Mesothelial cell of epicardium (in vitro differentiated cells): ENCODE measurements around the gene AKAP10. TPM values are rescaled to one million over a fixed set of nuclear protein-coding genes. Genes with fewer than 3 reads are reported as not detected.

Source experiments
- DNase-seq, 2 experiments: peaks; one replicate each; pipeline ENCODE4 v3.0.0; 2021; ENCODE audit warnings: low spot score in 2 of 2; ENCODE audit not compliant: unreplicated experiment in 2 of 2
- H3K27ac Mint-ChIP-seq: 2 replicates; pipeline ENCODE4 v1.8.0; 2021; ENCODE audit warnings: mixed read lengths
- H3K27me3 Mint-ChIP-seq: 2 replicates; pipeline ENCODE4 v1.8.0; 2021; ENCODE audit warnings: low read depth, mixed read lengths
- H3K36me3 Mint-ChIP-seq: 2 replicates; pipeline ENCODE4 v1.8.0; 2021; ENCODE audit warnings: mixed read lengths
- H3K4me1 Mint-ChIP-seq: 2 replicates; pipeline ENCODE4 v1.8.0; 2021; ENCODE audit warnings: mixed read lengths
- H3K4me3 Mint-ChIP-seq: 2 replicates; pipeline ENCODE4 v1.8.0; 2021; ENCODE audit warnings: mild to moderate bottlenecking, moderate library complexity, mixed read lengths
- H3K9me3 Mint-ChIP-seq: 2 replicates; pipeline ENCODE4 v1.8.0; 2021; ENCODE audit warnings: mixed read lengths
- total RNA-seq: library from RNA; stranded (reverse); gene quantifications from 3 replicates; pipeline ENCODE4 v1.2.1, GENCODE V29; 2021
- TF ChIP-seq, protein P1 (sequence below): fragments of 200-600 bp; sonication (generic); IDR thresholded peaks from one replicate; pipeline ENCODE4 v1.5.0; 2021; ENCODE audit warnings: antibody characterized with exemption; ENCODE audit not compliant: unreplicated experiment

Gene AKAP10
- total RNA-seq, 1 donor from 2014 or later = 39.0 TPM

DNA sequence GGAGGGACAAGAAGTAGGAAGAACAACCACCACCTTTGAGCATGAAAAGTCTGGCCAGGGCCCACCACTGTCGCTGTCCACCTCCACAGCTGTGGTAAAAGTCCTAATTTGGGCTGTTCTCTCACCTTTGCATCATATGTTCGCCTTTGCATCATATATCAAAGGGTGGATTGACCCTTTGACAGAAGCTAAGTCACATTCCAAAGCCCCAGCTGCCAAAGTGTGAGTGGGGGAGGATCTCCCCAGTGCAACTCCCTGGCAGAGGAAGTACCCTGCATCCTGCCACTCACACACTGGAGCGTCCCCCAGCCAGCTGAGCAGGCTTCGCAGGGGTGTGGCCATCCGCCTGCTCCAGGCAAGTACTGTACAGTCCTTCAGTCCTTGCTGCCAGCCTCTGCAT is 18.9 kb upstream of the AKAP10 start:
- H3K9me3 Mint-ChIP-seq = no peaks in the 10 kb centered on the region
- H3K27me3 Mint-ChIP-seq = peaks cover 2% of the 10 kb centered on the region
- H3K4me1 Mint-ChIP-seq = peaks cover 2% of the 10 kb centered on the region
- H3K36me3 Mint-ChIP-seq = no peaks in the 10 kb centered on the region
- TF ChIP-seq, protein P1, sequence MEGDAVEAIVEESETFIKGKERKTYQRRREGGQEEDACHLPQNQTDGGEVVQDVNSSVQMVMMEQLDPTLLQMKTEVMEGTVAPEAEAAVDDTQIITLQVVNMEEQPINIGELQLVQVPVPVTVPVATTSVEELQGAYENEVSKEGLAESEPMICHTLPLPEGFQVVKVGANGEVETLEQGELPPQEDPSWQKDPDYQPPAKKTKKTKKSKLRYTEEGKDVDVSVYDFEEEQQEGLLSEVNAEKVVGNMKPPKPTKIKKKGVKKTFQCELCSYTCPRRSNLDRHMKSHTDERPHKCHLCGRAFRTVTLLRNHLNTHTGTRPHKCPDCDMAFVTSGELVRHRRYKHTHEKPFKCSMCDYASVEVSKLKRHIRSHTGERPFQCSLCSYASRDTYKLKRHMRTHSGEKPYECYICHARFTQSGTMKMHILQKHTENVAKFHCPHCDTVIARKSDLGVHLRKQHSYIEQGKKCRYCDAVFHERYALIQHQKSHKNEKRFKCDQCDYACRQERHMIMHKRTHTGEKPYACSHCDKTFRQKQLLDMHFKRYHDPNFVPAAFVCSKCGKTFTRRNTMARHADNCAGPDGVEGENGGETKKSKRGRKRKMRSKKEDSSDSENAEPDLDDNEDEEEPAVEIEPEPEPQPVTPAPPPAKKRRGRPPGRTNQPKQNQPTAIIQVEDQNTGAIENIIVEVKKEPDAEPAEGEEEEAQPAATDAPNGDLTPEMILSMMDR = no peak
- no peak overlapping the region for H3K4me3 Mint-ChIP-seq
- DNase-seq = no peak
- H3K27ac Mint-ChIP-seq = no peak overlapping the region

DNA sequence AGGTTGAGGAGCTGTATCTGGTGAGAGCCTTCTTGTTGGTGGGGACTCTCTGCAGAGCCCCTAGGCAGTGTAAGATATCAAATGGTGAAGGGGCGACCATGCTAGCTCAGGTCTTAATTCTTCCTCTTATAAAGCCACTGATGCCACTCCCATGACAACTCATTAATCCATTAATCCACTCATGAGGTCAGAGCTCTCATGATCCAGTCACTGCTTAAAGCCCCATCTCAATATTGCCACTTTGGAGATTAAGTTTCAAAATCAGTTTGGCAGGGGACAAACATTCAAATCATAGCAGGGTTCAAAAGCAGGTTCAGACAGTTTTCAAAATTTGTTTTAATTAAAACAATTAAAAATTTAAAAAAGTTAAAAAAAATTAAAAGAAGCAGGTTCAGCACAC is 18.5 kb upstream of the AKAP10 start:
- Mint-ChIP-seq H3K27ac (no peak overlapping the region), H3K36me3 (no peaks in the 10 kb centered on the region)

DNA sequence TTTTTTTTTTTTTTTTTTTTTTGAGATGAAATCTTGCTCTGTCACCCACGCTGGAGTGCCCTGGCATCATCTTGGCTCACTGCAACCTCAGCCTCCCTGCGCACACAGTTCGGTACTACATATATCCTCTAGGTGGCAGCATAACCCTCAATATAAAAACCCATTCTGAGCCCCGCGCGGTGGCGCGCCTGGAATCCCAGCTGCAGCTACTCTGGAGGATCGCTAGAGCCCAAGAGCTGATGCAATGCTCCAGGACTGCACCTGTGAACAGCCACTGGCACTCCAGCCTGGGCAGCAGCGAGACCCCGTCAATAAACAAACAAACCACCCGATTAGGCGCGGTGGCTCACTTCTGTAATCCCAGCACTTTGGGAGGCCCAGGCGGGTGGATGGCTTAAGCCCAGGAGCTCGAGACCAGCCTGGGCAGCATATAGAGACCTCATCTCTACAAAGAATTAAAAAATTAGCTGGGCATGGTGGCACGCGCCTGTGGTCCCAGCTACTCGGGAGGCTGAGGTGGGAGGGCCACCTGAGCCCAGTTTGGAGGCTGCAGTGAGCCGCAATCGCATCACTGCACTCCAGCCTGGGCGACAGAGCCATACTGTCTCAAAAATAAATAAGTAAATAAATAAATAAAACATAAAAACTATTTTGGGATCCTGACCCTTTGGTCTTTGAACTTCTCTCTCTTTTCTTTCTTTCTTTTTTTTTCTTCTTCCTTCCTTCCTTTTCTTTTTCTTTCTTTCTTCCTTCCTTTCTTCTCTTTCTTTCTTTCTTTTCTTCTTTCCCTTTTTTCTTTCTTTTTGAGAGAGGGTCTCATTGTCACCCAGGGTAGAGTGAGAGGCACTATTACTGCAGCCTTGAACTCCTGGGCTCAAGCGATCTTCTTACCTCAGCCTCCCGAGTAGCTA is 15.4 kb upstream of the AKAP10 start:
- H3K27ac Mint-ChIP-seq = no peak overlapping the region
- DNase-seq = peak; percentile 76 to 86
- no peaks in the 10 kb centered on the region for H3K9me3 Mint-ChIP-seq
- no peaks in the 10 kb centered on the region for H3K36me3 Mint-ChIP-seq
- H3K27me3 Mint-ChIP-seq = no peaks in the 10 kb centered on the region
- TF ChIP-seq, protein P1 = peak; percentile 82
- no peak overlapping the region for H3K4me3 Mint-ChIP-seq
- H3K4me1 Mint-ChIP-seq = peaks cover 2% of the 10 kb centered on the region

More for the DNA sequence above, 18.5 kb upstream of the AKAP10 start:
- Mint-ChIP-seq H3K9me3 (no peaks in the 10 kb centered on the region), H3K4me1 (peaks cover 2% of the 10 kb centered on the region), H3K4me3 (no peak overlapping the region), H3K27me3 (peaks cover 2% of the 10 kb centered on the region)
- TF ChIP-seq, protein P1 = no peak
- no peak for DNase-seq

DNA sequence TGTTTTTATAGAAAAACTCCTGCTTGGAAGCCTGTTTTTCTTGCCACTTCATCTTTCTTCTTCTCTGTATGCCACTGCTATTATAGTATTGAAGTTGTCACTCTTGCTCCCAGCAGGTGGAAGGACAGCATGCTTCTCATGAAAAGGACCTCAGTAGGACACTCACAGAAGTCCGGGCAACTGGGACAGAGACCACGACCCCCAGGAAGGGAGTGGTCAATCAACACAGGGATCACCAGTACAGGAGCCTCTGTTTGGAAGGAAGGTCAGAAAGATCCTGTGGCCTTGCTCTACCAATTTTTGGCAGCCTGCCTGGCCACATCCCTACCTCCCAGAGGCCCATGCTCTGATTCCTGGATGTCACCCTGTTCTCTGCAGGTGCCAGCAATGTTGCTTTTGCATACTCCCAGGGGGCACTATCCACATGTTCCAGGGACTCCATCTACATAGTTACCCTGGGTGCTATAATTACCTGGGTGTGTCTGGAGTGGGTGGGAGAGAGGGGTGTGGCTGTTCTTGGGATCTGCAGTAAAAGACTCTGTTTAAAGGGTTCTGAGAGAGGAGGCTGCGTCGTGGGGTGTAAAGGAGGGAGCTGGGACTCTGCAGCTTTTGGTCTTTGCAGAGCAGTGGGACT is 13.7 kb upstream of the AKAP10 start:
- Mint-ChIP-seq H3K36me3 (no peaks in the 10 kb centered on the region), H3K4me3 (no peak overlapping the region), H3K27me3 (no peaks in the 10 kb centered on the region), H3K9me3 (no peaks in the 10 kb centered on the region), H3K27ac (no peak overlapping the region), H3K4me1 (peaks cover 11% of the 10 kb centered on the region)
- TF ChIP-seq, protein P1 = no peak
- DNase-seq = peak in 1 of 2 experiments; percentile 21

DNA sequence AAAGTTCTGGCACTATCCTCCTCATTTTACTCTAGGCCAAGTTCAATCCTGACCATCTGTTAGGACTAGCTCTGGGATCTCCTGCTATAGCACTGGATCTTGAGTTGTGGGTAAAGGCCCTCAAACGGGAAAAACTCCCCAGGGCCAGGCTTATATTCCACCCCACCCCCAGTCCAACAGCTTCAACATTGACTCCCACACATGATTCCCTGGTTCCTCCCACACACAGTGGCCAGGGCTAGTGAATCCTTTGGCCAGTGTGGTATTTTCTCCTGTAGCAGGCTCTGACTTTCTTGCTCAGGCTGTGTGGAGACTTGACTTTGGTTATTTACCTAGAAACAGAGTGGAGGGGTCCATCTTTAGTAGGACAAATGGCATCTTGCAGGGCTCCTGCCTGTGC is 10.3 kb upstream of the AKAP10 start:
- Mint-ChIP-seq H3K4me3 (no peak overlapping the region), H3K27ac (peak overlapping the region; percentile 74), H3K4me1 (peaks cover 11% of the 10 kb centered on the region), H3K36me3 (no peaks in the 10 kb centered on the region), H3K27me3 (no peaks in the 10 kb centered on the region), H3K9me3 (no peaks in the 10 kb centered on the region)
- peak in 1 of 2 experiments; percentile 34 for DNase-seq
- TF ChIP-seq, protein P1 = no peak
